Measurements from ENCODE around the gene CLECL1.

CLECL1 gene

GRCh38 chr12:9685915-9686314 is 47.0 kb downstream of the CLECL1 start:
- TF ChIP-seq, protein P1, sequence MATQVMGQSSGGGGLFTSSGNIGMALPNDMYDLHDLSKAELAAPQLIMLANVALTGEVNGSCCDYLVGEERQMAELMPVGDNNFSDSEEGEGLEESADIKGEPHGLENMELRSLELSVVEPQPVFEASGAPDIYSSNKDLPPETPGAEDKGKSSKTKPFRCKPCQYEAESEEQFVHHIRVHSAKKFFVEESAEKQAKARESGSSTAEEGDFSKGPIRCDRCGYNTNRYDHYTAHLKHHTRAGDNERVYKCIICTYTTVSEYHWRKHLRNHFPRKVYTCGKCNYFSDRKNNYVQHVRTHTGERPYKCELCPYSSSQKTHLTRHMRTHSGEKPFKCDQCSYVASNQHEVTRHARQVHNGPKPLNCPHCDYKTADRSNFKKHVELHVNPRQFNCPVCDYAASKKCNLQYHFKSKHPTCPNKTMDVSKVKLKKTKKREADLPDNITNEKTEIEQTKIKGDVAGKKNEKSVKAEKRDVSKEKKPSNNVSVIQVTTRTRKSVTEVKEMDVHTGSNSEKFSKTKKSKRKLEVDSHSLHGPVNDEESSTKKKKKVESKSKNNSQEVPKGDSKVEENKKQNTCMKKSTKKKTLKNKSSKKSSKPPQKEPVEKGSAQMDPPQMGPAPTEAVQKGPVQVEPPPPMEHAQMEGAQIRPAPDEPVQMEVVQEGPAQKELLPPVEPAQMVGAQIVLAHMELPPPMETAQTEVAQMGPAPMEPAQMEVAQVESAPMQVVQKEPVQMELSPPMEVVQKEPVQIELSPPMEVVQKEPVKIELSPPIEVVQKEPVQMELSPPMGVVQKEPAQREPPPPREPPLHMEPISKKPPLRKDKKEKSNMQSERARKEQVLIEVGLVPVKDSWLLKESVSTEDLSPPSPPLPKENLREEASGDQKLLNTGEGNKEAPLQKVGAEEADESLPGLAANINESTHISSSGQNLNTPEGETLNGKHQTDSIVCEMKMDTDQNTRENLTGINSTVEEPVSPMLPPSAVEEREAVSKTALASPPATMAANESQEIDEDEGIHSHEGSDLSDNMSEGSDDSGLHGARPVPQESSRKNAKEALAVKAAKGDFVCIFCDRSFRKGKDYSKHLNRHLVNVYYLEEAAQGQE (IDR thresholded peaks at IDR 0.05; ENCODE audit: insufficient read depth in 1 of 2, low read depth in 2 of 2, low read length in 2 of 2): no peak
- TF ChIP-seq SIN3A (IDR thresholded peaks at IDR 0.05; ENCODE audit: borderline replicate concordance, insufficient read depth, low read length) (no peak), POLR2AphosphoS5 (IDR thresholded peaks at IDR 0.05; ENCODE audit: low read depth, low read length) (no peak), TAF1 (IDR thresholded peaks at IDR 0.05; ENCODE audit: borderline replicate concordance, insufficient read depth, low read length) (no peak), FOXP2 (optimal IDR thresholded peaks at IDR 0.05; ENCODE audit: borderline replicate concordance, extremely low read depth, extremely low read length, insufficient read depth) (no peak)

DNA sequence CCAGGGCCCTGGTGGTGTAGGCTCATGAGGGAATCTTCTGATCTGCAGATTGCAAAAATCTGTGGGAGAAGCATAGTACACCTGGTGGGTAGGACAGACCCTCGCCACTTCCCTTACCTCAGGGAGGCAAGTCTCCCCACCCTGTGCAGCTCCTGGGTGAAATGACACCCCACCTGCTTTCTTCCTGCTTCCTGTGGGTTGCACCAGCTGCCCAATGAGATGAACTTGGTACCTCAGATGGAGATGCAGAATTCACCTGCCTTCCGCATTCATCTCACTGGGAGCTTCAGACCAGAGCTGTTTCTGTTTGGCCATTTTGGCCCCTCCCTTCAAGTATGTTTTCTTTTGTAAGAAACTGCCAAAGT is 58.7 kb downstream of the CLECL1 start:
- TF ChIP-seq POLR2AphosphoS5 (IDR thresholded peaks at IDR 0.05; ENCODE audit: low read depth, low read length) (no peak), FOXP2 (optimal IDR thresholded peaks at IDR 0.05; ENCODE audit: borderline replicate concordance, extremely low read depth, extremely low read length, insufficient read depth) (no peak), SIN3A (IDR thresholded peaks at IDR 0.05; ENCODE audit: borderline replicate concordance, insufficient read depth, low read length) (no peak), TAF1 (IDR thresholded peaks at IDR 0.05; ENCODE audit: borderline replicate concordance, insufficient read depth, low read length) (no peak)
- TF ChIP-seq, protein P1 (IDR thresholded peaks at IDR 0.05; ENCODE audit: insufficient read depth in 1 of 2, low read depth in 2 of 2, low read length in 2 of 2): no peak

DNA sequence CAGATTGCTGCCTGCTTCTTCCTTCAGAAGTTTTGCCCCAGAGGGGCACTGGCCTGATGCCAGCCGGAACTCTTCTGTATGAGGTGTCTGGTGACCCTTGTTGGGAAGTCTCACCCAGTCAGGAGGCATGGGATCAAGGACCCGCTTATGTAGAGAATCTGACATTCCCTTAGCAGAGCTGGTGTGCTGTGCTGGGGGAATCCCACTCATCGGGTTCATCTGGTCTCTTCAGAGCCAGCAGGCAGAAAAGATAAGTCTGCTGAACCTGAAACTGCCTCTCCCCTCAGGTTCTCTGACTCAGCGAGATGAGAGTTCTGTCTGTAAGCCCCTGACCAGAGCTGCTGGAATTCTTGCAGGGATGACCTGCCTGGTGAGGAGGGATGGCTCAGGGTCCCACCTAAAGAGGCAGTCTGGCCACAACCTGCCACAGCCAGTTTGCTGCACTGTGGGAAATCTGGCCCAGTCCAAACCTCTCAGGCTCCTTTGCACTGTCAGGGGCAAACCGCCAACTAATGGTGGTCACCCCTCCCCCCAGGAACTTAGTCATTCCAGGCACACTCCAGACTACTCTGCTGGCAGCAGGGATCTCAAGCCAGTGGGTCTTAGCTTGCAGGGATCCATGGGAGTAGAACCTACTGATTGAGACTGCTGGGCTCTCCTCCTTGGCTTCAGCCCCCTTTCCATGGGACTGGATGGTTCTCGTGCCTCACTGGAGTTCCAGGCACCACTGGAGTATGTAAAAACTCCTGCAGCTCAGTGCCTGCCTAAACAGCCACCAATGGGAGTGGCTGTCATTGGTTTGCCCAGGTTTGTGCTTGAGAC is 59.3 kb downstream of the CLECL1 start:
- TF ChIP-seq SIN3A (IDR thresholded peaks at IDR 0.05; ENCODE audit: borderline replicate concordance, insufficient read depth, low read length) (no peak), FOXP2 (optimal IDR thresholded peaks at IDR 0.05; ENCODE audit: borderline replicate concordance, extremely low read depth, extremely low read length, insufficient read depth) (no peak), POLR2AphosphoS5 (IDR thresholded peaks at IDR 0.05; ENCODE audit: low read depth, low read length) (no peak), TAF1 (IDR thresholded peaks at IDR 0.05; ENCODE audit: borderline replicate concordance, insufficient read depth, low read length) (no peak; the same call in 1 of the 2 replicates)
- TF ChIP-seq, protein P1 (IDR thresholded peaks at IDR 0.05; ENCODE audit: insufficient read depth in 1 of 2, low read depth in 2 of 2, low read length in 2 of 2): no peak
